HL-60 (cell line): ENCODE results near the gene FRMPD4.

Source experiments
- DNase-seq, 2 experiments: peaks; one replicate each; pipeline ENCODE4 v3.0.0-alpha.2; 2010 to 2020; ENCODE audit warnings: low read depth in 1 of 2, low spot score in 1 of 2
- H3K27ac ChIP-seq: fragments of 250-450 bp; sonication (Bioruptor Pico); replicated peaks from 2 replicates; pipeline ENCODE4 v1.5.1; 2020; ENCODE audit warnings: mild to moderate bottlenecking, moderate library complexity
- H3K27me3 ChIP-seq: fragments of 250-450 bp; sonication (Bioruptor Pico); 2 replicates; pipeline ENCODE4 v1.5.1; 2021; ENCODE audit warnings: mild to moderate bottlenecking, moderate library complexity; ENCODE audit not compliant: insufficient read depth, poor library complexity, severe bottlenecking
- H3K4me3 ChIP-seq: replicated peaks from 2 replicates; pipeline ENCODE4 v1.5.1; 2011; ENCODE audit warnings: mild to moderate bottlenecking, control low read depth, low read length; ENCODE audit not compliant: insufficient read depth
- GABPA ChIP-seq: IDR thresholded peaks from 2 replicates; pipeline ENCODE4 v1.6.1; 2012; ENCODE audit warnings: low read depth
- POLR2AphosphoS5 ChIP-seq: IDR thresholded peaks from 2 replicates; pipeline ENCODE4 v1.6.1; 2012; ENCODE audit warnings: low read depth
- SPI1 ChIP-seq: IDR thresholded peaks from 2 replicates; pipeline ENCODE4 v1.6.1; 2012; ENCODE audit warnings: low read depth, mild to moderate bottlenecking, borderline replicate concordance
- TF ChIP-seq, protein P1 (sequence below): IDR thresholded peaks from one replicate; pipeline ENCODE4 v1.5.1; 2011; ENCODE audit warnings: low read length, control low read depth, inconsistent platforms; ENCODE audit not compliant: insufficient read depth
- TF ChIP-seq, protein P2 (sequence below): IDR thresholded peaks from 2 replicates; pipeline ENCODE4 v1.6.1; 2012; ENCODE audit warnings: low read depth; ENCODE audit not compliant: insufficient replicate concordance

Gene FRMPD4

DNA sequence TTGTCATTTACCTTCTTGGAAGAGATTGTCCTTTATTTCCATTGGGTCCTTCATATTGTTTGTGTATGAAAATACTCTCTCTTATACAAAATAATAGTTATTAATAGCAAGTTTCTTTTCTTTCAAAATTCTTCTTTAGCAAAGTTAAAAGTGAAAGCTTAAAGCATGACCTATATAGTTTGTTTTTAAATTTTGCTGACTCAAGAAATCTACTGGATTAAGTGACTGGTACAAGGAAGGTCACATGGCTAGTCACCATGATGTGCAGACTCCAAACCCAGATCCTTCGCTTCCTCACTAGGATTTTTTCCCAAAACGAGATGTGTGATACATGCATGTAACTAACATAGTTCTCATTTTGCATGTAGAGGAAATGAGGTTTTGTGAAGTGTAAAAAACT lies 322.7 kb downstream of the FRMPD4 start:
- H3K4me3 ChIP-seq: no peak overlapping the region
- DNase-seq: no peak
- TF ChIP-seq, protein P1, sequence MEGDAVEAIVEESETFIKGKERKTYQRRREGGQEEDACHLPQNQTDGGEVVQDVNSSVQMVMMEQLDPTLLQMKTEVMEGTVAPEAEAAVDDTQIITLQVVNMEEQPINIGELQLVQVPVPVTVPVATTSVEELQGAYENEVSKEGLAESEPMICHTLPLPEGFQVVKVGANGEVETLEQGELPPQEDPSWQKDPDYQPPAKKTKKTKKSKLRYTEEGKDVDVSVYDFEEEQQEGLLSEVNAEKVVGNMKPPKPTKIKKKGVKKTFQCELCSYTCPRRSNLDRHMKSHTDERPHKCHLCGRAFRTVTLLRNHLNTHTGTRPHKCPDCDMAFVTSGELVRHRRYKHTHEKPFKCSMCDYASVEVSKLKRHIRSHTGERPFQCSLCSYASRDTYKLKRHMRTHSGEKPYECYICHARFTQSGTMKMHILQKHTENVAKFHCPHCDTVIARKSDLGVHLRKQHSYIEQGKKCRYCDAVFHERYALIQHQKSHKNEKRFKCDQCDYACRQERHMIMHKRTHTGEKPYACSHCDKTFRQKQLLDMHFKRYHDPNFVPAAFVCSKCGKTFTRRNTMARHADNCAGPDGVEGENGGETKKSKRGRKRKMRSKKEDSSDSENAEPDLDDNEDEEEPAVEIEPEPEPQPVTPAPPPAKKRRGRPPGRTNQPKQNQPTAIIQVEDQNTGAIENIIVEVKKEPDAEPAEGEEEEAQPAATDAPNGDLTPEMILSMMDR: no peak
- TF ChIP-seq, protein P2, sequence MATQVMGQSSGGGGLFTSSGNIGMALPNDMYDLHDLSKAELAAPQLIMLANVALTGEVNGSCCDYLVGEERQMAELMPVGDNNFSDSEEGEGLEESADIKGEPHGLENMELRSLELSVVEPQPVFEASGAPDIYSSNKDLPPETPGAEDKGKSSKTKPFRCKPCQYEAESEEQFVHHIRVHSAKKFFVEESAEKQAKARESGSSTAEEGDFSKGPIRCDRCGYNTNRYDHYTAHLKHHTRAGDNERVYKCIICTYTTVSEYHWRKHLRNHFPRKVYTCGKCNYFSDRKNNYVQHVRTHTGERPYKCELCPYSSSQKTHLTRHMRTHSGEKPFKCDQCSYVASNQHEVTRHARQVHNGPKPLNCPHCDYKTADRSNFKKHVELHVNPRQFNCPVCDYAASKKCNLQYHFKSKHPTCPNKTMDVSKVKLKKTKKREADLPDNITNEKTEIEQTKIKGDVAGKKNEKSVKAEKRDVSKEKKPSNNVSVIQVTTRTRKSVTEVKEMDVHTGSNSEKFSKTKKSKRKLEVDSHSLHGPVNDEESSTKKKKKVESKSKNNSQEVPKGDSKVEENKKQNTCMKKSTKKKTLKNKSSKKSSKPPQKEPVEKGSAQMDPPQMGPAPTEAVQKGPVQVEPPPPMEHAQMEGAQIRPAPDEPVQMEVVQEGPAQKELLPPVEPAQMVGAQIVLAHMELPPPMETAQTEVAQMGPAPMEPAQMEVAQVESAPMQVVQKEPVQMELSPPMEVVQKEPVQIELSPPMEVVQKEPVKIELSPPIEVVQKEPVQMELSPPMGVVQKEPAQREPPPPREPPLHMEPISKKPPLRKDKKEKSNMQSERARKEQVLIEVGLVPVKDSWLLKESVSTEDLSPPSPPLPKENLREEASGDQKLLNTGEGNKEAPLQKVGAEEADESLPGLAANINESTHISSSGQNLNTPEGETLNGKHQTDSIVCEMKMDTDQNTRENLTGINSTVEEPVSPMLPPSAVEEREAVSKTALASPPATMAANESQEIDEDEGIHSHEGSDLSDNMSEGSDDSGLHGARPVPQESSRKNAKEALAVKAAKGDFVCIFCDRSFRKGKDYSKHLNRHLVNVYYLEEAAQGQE: no peak
- TF ChIP-seq POLR2AphosphoS5 (no peak), SPI1 (no peak), GABPA (no peak)
- no peak overlapping the region for H3K27ac ChIP-seq
- H3K27me3 ChIP-seq: no peaks in the 10 kb centered on the region

DNA sequence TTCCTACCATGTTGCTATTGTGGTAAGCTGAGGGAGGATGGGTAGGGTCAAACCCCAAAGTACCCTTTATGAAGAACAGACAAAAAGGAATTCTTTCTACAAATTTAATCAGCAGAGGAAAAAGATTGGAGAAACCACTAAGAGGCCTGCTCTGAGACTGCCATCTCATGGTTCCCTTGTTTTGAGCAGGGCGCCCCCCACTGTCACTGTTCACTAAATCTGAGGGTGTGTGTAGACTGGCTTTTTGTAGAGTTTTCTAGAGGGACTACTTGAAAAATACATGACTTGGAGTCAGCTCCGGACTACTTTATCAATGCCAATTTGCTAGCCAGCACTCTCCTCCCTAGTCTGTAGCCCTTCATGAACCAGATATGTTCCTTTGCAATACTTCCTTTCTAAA lies 324.8 kb downstream of the FRMPD4 start:
- Histone ChIP-seq H3K27me3 (no peaks in the 10 kb centered on the region), H3K27ac (no peak overlapping the region), H3K4me3 (no peak overlapping the region)
- DNase-seq: no peak
- TF ChIP-seq SPI1 (no peak), GABPA (no peak), POLR2AphosphoS5 (no peak)
- TF ChIP-seq, protein P1: no peak
- TF ChIP-seq, protein P2: no peak

DNA sequence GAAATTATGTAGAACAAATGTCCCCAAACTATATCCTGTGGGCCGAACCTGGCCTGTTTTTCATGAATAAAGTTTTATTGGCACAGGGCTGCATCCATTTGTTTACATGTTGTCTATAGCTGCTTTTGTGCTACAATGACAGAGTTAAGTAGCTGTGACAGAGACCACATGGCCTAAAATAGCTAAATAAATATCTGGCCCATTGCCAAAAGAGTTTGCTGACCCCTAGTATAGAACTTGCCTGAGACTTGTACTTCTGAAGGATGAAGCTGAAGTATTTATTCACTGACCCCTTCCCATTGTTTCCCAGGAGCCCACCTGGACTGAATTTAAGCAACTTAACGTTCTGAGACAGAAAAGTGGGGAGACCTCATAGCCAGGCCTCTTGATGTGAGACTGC lies 325.6 kb downstream of the FRMPD4 start:
- no peak for DNase-seq
- H3K27me3 ChIP-seq: no peaks in the 10 kb centered on the region
- no peak overlapping the region for H3K4me3 ChIP-seq
- TF ChIP-seq POLR2AphosphoS5 (no peak), SPI1 (no peak), GABPA (no peak)
- TF ChIP-seq, protein P2: no peak
- TF ChIP-seq, protein P1: no peak
- H3K27ac ChIP-seq: no peak overlapping the region
